OCI-LY1 (cell line): ENCODE data around the gene UNC13C.

Source experiments
- H2AFZ ChIP-seq: fragments of 200-600 bp; sonication (generic), shearing (Covaris generic); 2 replicates; pipeline ENCODE4 v1.6.0; 2014; ENCODE audit warnings: antibody characterized with exemption, mild to moderate bottlenecking, low read length
- H3F3A ChIP-seq: fragments of 200-600 bp; sonication (generic), shearing (Covaris generic); 2 replicates; pipeline ENCODE4 v1.6.0; 2014; ENCODE audit warnings: mild to moderate bottlenecking, antibody characterized with exemption, low read length, moderate library complexity; ENCODE audit not compliant: insufficient read depth
- H3K27ac ChIP-seq: fragments of 200-600 bp; sonication (generic); 2 replicates; pipeline ENCODE4 v1.5.1; 2014; ENCODE audit warnings: low read length, mixed run types, mild to moderate bottlenecking, low read depth; ENCODE audit not compliant: poor library complexity, severe bottlenecking
- H3K27me3 ChIP-seq: fragments of 200-600 bp; sonication (generic); 2 replicates; pipeline ENCODE4 v1.6.0; 2014; ENCODE audit warnings: antibody characterized with exemption, mild to moderate bottlenecking, low read length, moderate library complexity; ENCODE audit not compliant: insufficient read depth
- H3K36me3 ChIP-seq: fragments of 200-600 bp; sonication (generic); 2 replicates; pipeline ENCODE4 v1.6.1; 2014; ENCODE audit warnings: mild to moderate bottlenecking, antibody characterized with exemption, low read length, moderate library complexity, mixed read lengths; ENCODE audit not compliant: insufficient read depth
- H3K4me1 ChIP-seq: fragments of 200-600 bp; sonication (generic); 2 replicates; pipeline ENCODE4 v1.5.1; 2014; ENCODE audit warnings: mild to moderate bottlenecking, low read length, moderate library complexity; ENCODE audit not compliant: insufficient read depth, severe bottlenecking
- H3K4me2 ChIP-seq: fragments of 200-600 bp; sonication (generic), shearing (Covaris generic); 2 replicates; pipeline ENCODE4 v1.6.1; 2014; ENCODE audit warnings: low read length
- H3K4me3 ChIP-seq: fragments of 200-600 bp; sonication (generic); 2 replicates; pipeline ENCODE4 v1.5.1; 2014; ENCODE audit warnings: low read length, low read depth, mild to moderate bottlenecking, mixed read lengths; ENCODE audit not compliant: poor library complexity, severe bottlenecking
- H3K79me2 ChIP-seq: fragments of 200-600 bp; shearing (Covaris generic); 2 replicates; pipeline ENCODE4 v1.6.1; 2016; ENCODE audit warnings: mixed run types, low read length, mixed read lengths; ENCODE audit not compliant: insufficient read depth
- H3K9ac ChIP-seq: fragments of 200-600 bp; sonication (generic), shearing (Covaris generic); 2 replicates; pipeline ENCODE4 v1.6.1; 2014; ENCODE audit warnings: mild to moderate bottlenecking, low read length, mixed read lengths
- H3K9me2 ChIP-seq: fragments of 200-600 bp; sonication (generic), shearing (Covaris generic); 2 replicates; pipeline ENCODE4 v1.6.1; 2014; ENCODE audit warnings: low read depth, mild to moderate bottlenecking, low read length, mixed read lengths
- H3K9me3 ChIP-seq: fragments of 200-600 bp; shearing (Covaris generic); 2 replicates; pipeline ENCODE4 v1.6.1; 2014; ENCODE audit warnings: low read length, mixed read lengths
- H4K20me1 ChIP-seq: fragments of 200-600 bp; sonication (generic), shearing (Covaris generic); 2 replicates; pipeline ENCODE4 v1.6.0; 2016; ENCODE audit warnings: mild to moderate bottlenecking, low read length; ENCODE audit not compliant: insufficient read depth
- CTCF ChIP-seq: fragments of 200-600 bp; sonication (generic), shearing (Covaris generic); IDR thresholded peaks from 2 replicates; pipeline ENCODE4 v1.5.1; 2017; ENCODE audit warnings: mild to moderate bottlenecking, antibody characterized with exemption, low read length, moderate library complexity, mixed read lengths
- EZH2 ChIP-seq: fragments of 200-600 bp; sonication (generic), shearing (Covaris generic); IDR thresholded peaks from 2 replicates; pipeline ENCODE4 v1.8.0; 2017; ENCODE audit warnings: borderline replicate concordance, mixed run types, mild to moderate bottlenecking, antibody characterized with exemption, low read length, moderate library complexity, mixed read lengths

Gene UNC13C

DNA sequence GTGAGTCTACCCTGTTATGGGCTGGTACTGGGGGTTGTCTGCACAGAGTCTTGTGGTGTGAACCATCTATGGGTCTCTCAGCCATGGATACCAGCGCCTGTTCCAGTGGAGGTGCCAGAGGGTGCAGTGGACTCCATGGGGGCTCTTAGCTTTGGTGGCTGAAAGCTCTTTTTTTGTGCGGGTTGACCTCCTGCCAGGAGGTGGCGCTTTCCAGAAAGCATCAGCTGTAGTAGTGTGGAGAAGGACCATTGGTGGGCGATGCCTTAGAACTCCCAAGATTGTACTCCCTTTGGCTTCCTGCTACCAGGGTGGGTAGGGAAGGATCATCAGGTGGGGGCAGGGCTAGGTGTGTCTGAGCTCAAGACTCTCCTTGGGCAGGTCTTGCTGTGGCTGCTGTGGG lies 615.9 kb downstream of the UNC13C start:
- no peak overlapping the region for H2AFZ ChIP-seq
- no peaks in the 10 kb centered on the region for H3K9me3 ChIP-seq
- H4K20me1 ChIP-seq, result no peaks in the 10 kb centered on the region
- no peak overlapping the region for H3K4me2 ChIP-seq
- H3K4me3 ChIP-seq, result no peak overlapping the region
- H3K27me3 ChIP-seq, result no peaks in the 10 kb centered on the region
- H3K36me3 ChIP-seq, result no peaks in the 10 kb centered on the region
- H3K9me2 ChIP-seq, result no peaks in the 10 kb centered on the region
- TF ChIP-seq EZH2 (no peak), CTCF (peak; percentile 50; the same call in 1 of the 2 replicates)
- H3K27ac ChIP-seq, result no peak overlapping the region
- H3F3A ChIP-seq, result no peaks in the 10 kb centered on the region; the same call in 1 of the 2 replicates
- no peak overlapping the region for H3K9ac ChIP-seq
- H3K4me1 ChIP-seq, result no peaks in the 10 kb centered on the region
- no peaks in the 10 kb centered on the region for H3K79me2 ChIP-seq

- no peak overlapping the region for H3K4me2 ChIP-seq
- no peaks in the 10 kb centered on the region for H3K27me3 ChIP-seq
- no peaks in the 10 kb centered on the region for H3K9me3 ChIP-seq
- H3K4me1 ChIP-seq, result no peaks in the 10 kb centered on the region
- no peaks in the 10 kb centered on the region for H3K9me2 ChIP-seq
- H3K79me2 ChIP-seq, result no peaks in the 10 kb centered on the region
- no peak overlapping the region for H3K4me3 ChIP-seq
- H3K27ac ChIP-seq, result no peak overlapping the region
- H4K20me1 ChIP-seq, result no peaks in the 10 kb centered on the region
- H3F3A ChIP-seq, result no peaks in the 10 kb centered on the region; the same call in 1 of the 2 replicates
- TF ChIP-seq CTCF (no peak), EZH2 (no peak)
- H3K9ac ChIP-seq, result no peak overlapping the region
- no peak overlapping the region for H2AFZ ChIP-seq
- no peaks in the 10 kb centered on the region for H3K36me3 ChIP-seq
Observed at GRCh38 chr15:54599386-54599785, 621.1 kb downstream of the UNC13C start.

GRCh38 chr15:54605043-54605442 lies 626.8 kb downstream of the UNC13C start:
- TF ChIP-seq EZH2 (no peak), CTCF (no peak)
- Histone ChIP-seq H3K4me1 (no peaks in the 10 kb centered on the region), H3K36me3 (no peaks in the 10 kb centered on the region), H3K27ac (no peak overlapping the region), H3F3A (no peaks in the 10 kb centered on the region), H3K79me2 (no peaks in the 10 kb centered on the region), H3K9me2 (no peaks in the 10 kb centered on the region), H3K4me2 (no peak overlapping the region), H3K9me3 (no peaks in the 10 kb centered on the region), H3K9ac (no peak overlapping the region), H4K20me1 (no peaks in the 10 kb centered on the region), H2AFZ (no peak overlapping the region), H3K4me3 (no peak overlapping the region), H3K27me3 (no peaks in the 10 kb centered on the region)
